A549 (cell line): ENCODE results near the gene NETO2. TPM values are rescaled to one million over a fixed set of nuclear protein-coding genes. Genes with fewer than 3 reads are reported as not detected.

Experiments
- ATAC-seq, 2 experiments: fragments of 200-7000 bp in 1 of 2; fragments of >200 bp in 1 of 2; cut with Nextera tagmentation in 1 of 2; cut with Tn5 transposase in 1 of 2; 3 replicates each; pipeline versions ENCODE4 v1.8.0 to v1.9.1; 2018 to 2020; ENCODE audit warnings: mild to moderate bottlenecking in 1 of 2, moderate library complexity in 1 of 2
- CTCF ChIA-PET: fragments of 300-600 bp; sonication (Branson Sonifier 250); formaldehyde crosslinking; extraction: SDS; loops from one replicate; lab custom pipeline; 2021; ENCODE audit warnings: antibody characterized with exemption, inconsistent platforms; lab: Yijun Ruan, JAX
- POLR2A ChIA-PET: fragments of 350-600 bp; formaldehyde crosslinking; extraction: SDS; loops from one replicate; lab custom pipeline; 2021; ENCODE audit warnings: antibody characterized with exemption, inconsistent platforms; lab: Yijun Ruan, JAX
- DNase-seq, 2 experiments: peaks; one replicate each; pipeline versions ENCODE4 v3.0.0 to v3.0.0-alpha.2; 2011 to 2016; ENCODE audit warnings: low read depth in 1 of 2, low spot score in 1 of 2
- FAIRE-seq: peaks from 2 replicates; lab custom pipeline; 2011; peaks lifted over from hg19 to GRCh38; lab: Jason Lieb, UNC
- H3K27ac ChIP-seq, 2 experiments: fragments of >200 bp; sonication (Bioruptor Twin); formaldehyde crosslinking; 3 replicates each; pipeline ENCODE4 v1.5.1; 2016 to 2017
- H3K4me1 ChIP-seq: fragments of >200 bp; sonication (Bioruptor Twin); formaldehyde crosslinking; 3 replicates; pipeline ENCODE4 v1.6.1; 2016
- H3K4me2 ChIP-seq: fragments of >200 bp; sonication (Bioruptor Twin); formaldehyde crosslinking; 3 replicates; pipeline ENCODE4 v1.6.1; 2016
- H3K4me3 ChIP-seq: fragments of >200 bp; sonication (Bioruptor Twin); formaldehyde crosslinking; 3 replicates; pipeline ENCODE4 v1.5.1; 2016
- H3K9me3 ChIP-seq: fragments of >200 bp; sonication (Bioruptor Twin); formaldehyde crosslinking; 3 replicates; pipeline ENCODE4 v1.6.1; 2016
- BHLHE40 ChIP-seq: IDR thresholded peaks from 2 replicates; pipeline ENCODE4 v1.6.1; 2012; ENCODE audit warnings: low read depth, low read length, inconsistent platforms
- CBX8 ChIP-seq: fragments of 200-600 bp; sonication (generic); IDR thresholded peaks from 2 replicates; pipeline ENCODE4 v1.6.1; 2016
- CEBPB ChIP-seq, 2 experiments: fragments of >200 bp in 1 of 2; sonication (Bioruptor Twin) in 1 of 2; formaldehyde crosslinking in 1 of 2; IDR thresholded peaks; 2 replicates each; pipeline ENCODE4 v1.6.1; 2012 to 2016
- CHD2 ChIP-seq: fragments of 150-350 bp; IDR thresholded peaks from 2 replicates; pipeline ENCODE4 v1.6.1; 2014; ENCODE audit warnings: low read length; ENCODE audit not compliant: partially characterized antibody
- ELK1 ChIP-seq: fragments of 150-350 bp; IDR thresholded peaks from 2 replicates; pipeline ENCODE4 v1.6.1; 2014; ENCODE audit warnings: low read depth, mild to moderate bottlenecking, low read length
- EP300 ChIP-seq, 2 experiments: fragments of >200 bp; sonication (Bioruptor Twin); formaldehyde crosslinking; IDR thresholded peaks; 2 replicates in 1 of 2; 3 replicates in 1 of 2; pipeline ENCODE4 v1.6.1; 2016 to 2017
- ESRRA ChIP-seq: fragments of 150-350 bp; IDR thresholded peaks from 2 replicates; pipeline ENCODE4 v1.6.1; 2014; ENCODE audit warnings: mild to moderate bottlenecking, low read length, borderline replicate concordance
- FOSL2 ChIP-seq, 2 experiments: fragments of 450-650 bp in 1 of 2; fragments of >200 bp in 1 of 2; sonication (Bioruptor Twin) in 1 of 2; formaldehyde crosslinking; IDR thresholded peaks; 2 replicates each; pipeline versions ENCODE4 v1.5.0 to v1.6.1; 2016 to 2020; ENCODE audit warnings: mild to moderate bottlenecking in 1 of 2, moderate library complexity in 1 of 2
- FOXS1 ChIP-seq: fragments of 250-450 bp; sonication (Bioruptor Pico); IDR thresholded peaks from 2 replicates; pipeline ENCODE4 v1.5.0; 2020; ENCODE audit warnings: mild to moderate bottlenecking, moderate library complexity
- HDAC2 ChIP-seq: fragments of 200-600 bp; sonication (generic); IDR thresholded peaks from 2 replicates; pipeline ENCODE4 v1.6.1; 2016
- HES2 ChIP-seq: fragments of >200 bp; sonication (Bioruptor Twin); formaldehyde crosslinking; IDR thresholded peaks from 2 replicates; pipeline ENCODE4 v1.6.1; 2016
- HMGXB4 ChIP-seq: fragments of 250-450 bp; sonication (Bioruptor Pico); IDR thresholded peaks from 2 replicates; pipeline ENCODE4 v1.5.0; 2021; ENCODE audit warnings: mild to moderate bottlenecking, moderate library complexity, borderline replicate concordance
- HOXB5 ChIP-seq: fragments of 250-450 bp; sonication (Bioruptor Pico); IDR thresholded peaks from 2 replicates; pipeline ENCODE4 v1.5.0; 2020; ENCODE audit warnings: mild to moderate bottlenecking, moderate library complexity
- JUNB ChIP-seq: fragments of >200 bp; sonication (Bioruptor Twin); formaldehyde crosslinking; IDR thresholded peaks from 2 replicates; pipeline ENCODE4 v1.6.1; 2016
- KDM5A ChIP-seq: fragments of 200-600 bp; sonication (generic); IDR thresholded peaks from 2 replicates; pipeline ENCODE4 v1.6.1; 2016; ENCODE audit warnings: antibody characterized with exemption, mild to moderate bottlenecking
- MAFK ChIP-seq: fragments of 450-650 bp; IDR thresholded peaks from 2 replicates; pipeline ENCODE4 v1.6.1; 2014; ENCODE audit not compliant: partially characterized antibody
- MAZ ChIP-seq: fragments of 150-350 bp; IDR thresholded peaks from 2 replicates; pipeline ENCODE4 v1.6.1; 2014; ENCODE audit warnings: antibody characterized with exemption, low read depth, low read length, borderline replicate concordance
- NPAS2 ChIP-seq: fragments of 250-450 bp; sonication (Bioruptor Pico); IDR thresholded peaks from 2 replicates; pipeline ENCODE4 v1.8.0; 2022; ENCODE audit warnings: mild to moderate bottlenecking, moderate library complexity, borderline replicate concordance
- RAD21 ChIP-seq, 2 experiments: fragments of >200 bp in 1 of 2; sonication (Bioruptor Twin) in 1 of 2; formaldehyde crosslinking in 1 of 2; IDR thresholded peaks in 1 of 2; conservative IDR thresholded peaks in 1 of 2; 2 replicates in 1 of 2; 3 replicates in 1 of 2; pipeline ENCODE4 v1.6.1; 2012 to 2018; ENCODE audit warnings: inconsistent platforms in 1 of 2
- RCOR1 ChIP-seq: fragments of 150-350 bp; IDR thresholded peaks from 2 replicates; pipeline ENCODE4 v1.6.1; 2014; ENCODE audit warnings: antibody characterized with exemption, low read length, low read depth
- SMC3 ChIP-seq: fragments of >200 bp; sonication (Bioruptor Twin); formaldehyde crosslinking; IDR thresholded peaks from 3 replicates; pipeline ENCODE4 v1.6.1; 2018; ENCODE audit warnings: inconsistent platforms
- SREBF2 ChIP-seq: fragments of 450-650 bp; IDR thresholded peaks from 2 replicates; pipeline ENCODE4 v1.6.1; 2014; ENCODE audit warnings: mild to moderate bottlenecking, moderate library complexity
- ZC3H11A ChIP-seq: fragments of 450-650 bp; IDR thresholded peaks from 2 replicates; pipeline ENCODE4 v1.6.1; 2014; ENCODE audit warnings: antibody characterized with exemption, mild to moderate bottlenecking
- WGBS: methylation state at CpG from one replicate; pipeline ENCODE4 v1.1.6; 2017; ENCODE audit errors: missing lambda C conversion rate; 5-methylcytosine and 5-hydroxymethylcytosine counted together
- polyA plus RNA-seq, 4 experiments: library from polyadenylated mRNA; depleted of rRNA in 3 of 4; stranded (reverse); fragments of >200 nt; fragmentation: RNase III in 1 of 4; extraction: RNeasy Plus Mini Kit Qiagen cat#74134 plus additional on column Dnase treatment in 1 of 4; gene quantifications; 2 replicates in 3 of 4; 3 replicates in 1 of 4; pipeline ENCODE4 v1.2.3, GENCODE V29; 2011 to 2017

Gene NETO2
- polyA plus RNA-seq, 2 of the 4 experiments (the other 2 are of a cell fraction), result 65.2 to 139 TPM

- no peak overlapping the region for H3K4me2 ChIP-seq
- no peaks in the 10 kb centered on the region for H3K4me1 ChIP-seq
- no peak overlapping the region for H3K4me3 ChIP-seq
- ChIA-PET POLR2A (no interaction called here), CTCF (interaction anchor here (0.7 to 3.9 kb wide), 6 partner anchors 11 to 1129 kb away, joined by 3 to 36 read pairs (median 6); no protein-coding TSS in a partner anchor)
- no peak for FAIRE-seq
- TF ChIP-seq SMC3 (no peak), NPAS2 (no peak), SREBF2 (no peak), ESRRA (no peak), ELK1 (no peak), JUNB (no peak)
- 74% methylated on average over 5 of the region's 5 CpGs for WGBS
- no peak overlapping the region for H3K27ac ChIP-seq
- H3K9me3 ChIP-seq, result no peaks in the 10 kb centered on the region
- no peak for ATAC-seq
- DNase-seq, result peak in 1 of 2 experiments; percentile 28
Measured at GRCh38 chr16:47036201-47036600, 107.5 kb downstream of the NETO2 start.

- TF ChIP-seq HOXB5 (CRISPR knock-in tag) (no peak), HDAC2 (no peak), HES2 (no peak), FOSL2 (IDR thresholded peaks at IDR 0.05) (no peak), FOSL2 (CRISPR knock-in tag; IDR thresholded peaks at IDR 0.05) (no peak), KDM5A (no peak), ESRRA (no peak), RCOR1 (no peak), MAFK (no peak), ZC3H11A (no peak), CHD2 (no peak), EP300 (IDR thresholded peaks at IDR 0.05) (no peak), HMGXB4 (no peak), BHLHE40 (no peak), CEBPB (IDR thresholded peaks at IDR 0.05) (no peak), SREBF2 (no peak), ELK1 (no peak), MAZ (no peak), CBX8 (no peak), RAD21 (conservative IDR thresholded peaks at IDR 0.05 in 1 of 2, IDR thresholded peaks at IDR 0.05 in 1 of 2) (no peak), FOXS1 (no peak)
- Histone ChIP-seq H3K4me3 (no peak overlapping the region), H3K4me2 (no peak overlapping the region), H3K27ac (no peak overlapping the region), H3K9me3 (no peaks in the 10 kb centered on the region), H3K4me1 (no peaks in the 10 kb centered on the region)
- FAIRE-seq, result no peak
- ATAC-seq, result no peak
- WGBS, result 79% methylated on average over 8 of the region's 8 CpGs
- ChIA-PET CTCF (interaction anchor here (0.8 to 3.9 kb wide), 6 partner anchors 8 to 1130 kb away, joined by 3 to 36 read pairs (median 4); partner anchors contain the start of gene NETO2), POLR2A (no interaction called here)
- no peak for DNase-seq
Measured at GRCh38 chr16:47035436-47035835, 108.3 kb downstream of the NETO2 start.
